OCI-LY7 (cell line): ENCODE measurements around the gene FYN. TPM values are rescaled to one million over a fixed set of nuclear protein-coding genes. Genes with fewer than 3 reads are reported as not detected.

ENCODE experiments used
- total RNA-seq, 2 experiments: library from RNA; depleted of rRNA in 1 of 2; stranded (reverse); fragments of >200 nt in 1 of 2; shearing (Covaris generic) in 1 of 2; gene quantifications; 2 replicates each; pipeline ENCODE4 v1.2.3, GENCODE V29; 2014 to 2022

FYN gene
- total RNA-seq, 2 experiments from 2014 or later = 57.3 to 92.9 TPM

Other genes starting within 250 kb of the FYN start
- not detected in 2 replicates for gene CCN6, start 180.7 kb upstream of the FYN start, total RNA-seq (2014; rRNA removed; shearing (Covaris generic))
- gene CCN6, start 180.7 kb upstream of the FYN start, total RNA-seq (2022) = not detected in 2 replicates
- gene TUBE1, start 214.0 kb upstream of the FYN start, total RNA-seq (2014; rRNA removed; shearing (Covaris generic)) = 27.9 and 35.6 TPM in 2 replicates
- gene TUBE1, start 214.0 kb upstream of the FYN start, total RNA-seq (2022) = 32.6 and 35.7 TPM in 2 replicates
- 3.7 and 14.9 TPM in 2 replicates for gene FAM229B, start 214.1 kb upstream of the FYN start, total RNA-seq (2014; rRNA removed; shearing (Covaris generic))
- 6.2 and 8.2 TPM in 2 replicates for gene FAM229B, start 214.1 kb upstream of the FYN start, total RNA-seq (2022)